ENCODE results near the gene TEK.
"Not testable (repeated sequence)": the region's sequence is repeated elsewhere in the genome, so short reads cannot be mapped to it uniquely, and the experiment has no call there.

The TEK gene

GRCh38 chr9:27108981-27109541 lies at the start of gene TEK:
Gene TEK, plus strand, starts transcription at chr9:27109225. Its CDS starts 366 bp downstream, at chr9:27109591.
- no peak for DNase-seq

GRCh38 chr9:27059412-27059811 lies 49.6 kb upstream of the TEK start:
- no peak for DNase-seq

GRCh38 chr9:27059907-27060306 lies 49.1 kb upstream of the TEK start:
- no peak for DNase-seq

- no peak for DNase-seq
Measured at GRCh38 chr9:27065288-27065687, 43.7 kb upstream of the TEK start.

- no peak for DNase-seq
Measured at GRCh38 chr9:27073841-27074728, 34.9 kb upstream of the TEK start.

- DNase-seq = no peak
Measured at GRCh38 chr9:27078685-27079084, 30.3 kb upstream of the TEK start.

GRCh38 chr9:27085456-27085855 lies 23.6 kb upstream of the TEK start:
- no peak for DNase-seq

GRCh38 chr9:27086818-27087680 lies 22.0 kb upstream of the TEK start:
- no peak for DNase-seq

- DNase-seq = no peak
Measured at GRCh38 chr9:27088981-27089380, 20.0 kb upstream of the TEK start.

- no peak for DNase-seq
Measured at GRCh38 chr9:27089706-27090105, 19.3 kb upstream of the TEK start.

- no peak for DNase-seq
Measured at GRCh38 chr9:27090231-27090630, 18.8 kb upstream of the TEK start.

- no peak for DNase-seq
Measured at GRCh38 chr9:27090711-27091110, 18.3 kb upstream of the TEK start.

- not testable (repeated sequence) for DNase-seq
Measured at GRCh38 chr9:27092496-27092895, 16.5 kb upstream of the TEK start.

- DNase-seq = not testable (repeated sequence)
Measured at GRCh38 chr9:27093384-27094067, 15.5 kb upstream of the TEK start.

- DNase-seq = no peak
Measured at GRCh38 chr9:27094640-27095298, 14.3 kb upstream of the TEK start.

GRCh38 chr9:27107241-27107640 lies 1.8 kb upstream of the TEK start:
- DNase-seq = no peak

- DNase-seq = no peak
Measured at GRCh38 chr9:27109621-27110020, 596 bp downstream of the TEK start.

GRCh38 chr9:27110181-27110580 lies 1.2 kb downstream of the TEK start:
- no peak for DNase-seq

GRCh38 chr9:27112235-27112634 lies 3.2 kb downstream of the TEK start:
- DNase-seq = no peak

- DNase-seq = no peak
Measured at GRCh38 chr9:27117489-27118135, 8.6 kb downstream of the TEK start.

- DNase-seq = no peak
Measured at GRCh38 chr9:27118916-27119315, 9.9 kb downstream of the TEK start.

- DNase-seq = no peak
Measured at GRCh38 chr9:27124151-27124550, 15.1 kb downstream of the TEK start.

Data from SIG-M5 (cell line).